ENCODE results near the gene HMGB3.

HMGB3 gene

DNA sequence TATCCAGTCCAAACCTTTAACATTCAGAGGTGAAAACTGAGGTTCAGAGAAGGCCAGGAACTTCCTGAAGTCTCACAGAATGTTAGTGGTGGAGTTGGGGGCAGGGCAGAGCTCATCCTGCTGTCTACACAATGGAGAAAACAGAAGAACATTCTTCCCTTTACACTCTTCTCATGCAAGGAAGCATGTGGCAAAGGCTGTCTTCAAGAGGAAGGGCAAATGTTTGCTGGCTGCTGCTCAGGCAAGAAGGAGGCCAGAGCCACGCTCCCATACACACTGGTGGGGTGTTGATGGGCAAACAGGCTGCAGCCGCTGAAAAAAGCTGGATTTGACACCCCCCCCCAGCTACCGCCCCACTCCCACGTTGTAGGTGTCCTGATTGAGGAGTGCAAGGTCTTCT lies 32.5 kb downstream of the HMGB3 start:
- TF ChIP-seq, protein P1, sequence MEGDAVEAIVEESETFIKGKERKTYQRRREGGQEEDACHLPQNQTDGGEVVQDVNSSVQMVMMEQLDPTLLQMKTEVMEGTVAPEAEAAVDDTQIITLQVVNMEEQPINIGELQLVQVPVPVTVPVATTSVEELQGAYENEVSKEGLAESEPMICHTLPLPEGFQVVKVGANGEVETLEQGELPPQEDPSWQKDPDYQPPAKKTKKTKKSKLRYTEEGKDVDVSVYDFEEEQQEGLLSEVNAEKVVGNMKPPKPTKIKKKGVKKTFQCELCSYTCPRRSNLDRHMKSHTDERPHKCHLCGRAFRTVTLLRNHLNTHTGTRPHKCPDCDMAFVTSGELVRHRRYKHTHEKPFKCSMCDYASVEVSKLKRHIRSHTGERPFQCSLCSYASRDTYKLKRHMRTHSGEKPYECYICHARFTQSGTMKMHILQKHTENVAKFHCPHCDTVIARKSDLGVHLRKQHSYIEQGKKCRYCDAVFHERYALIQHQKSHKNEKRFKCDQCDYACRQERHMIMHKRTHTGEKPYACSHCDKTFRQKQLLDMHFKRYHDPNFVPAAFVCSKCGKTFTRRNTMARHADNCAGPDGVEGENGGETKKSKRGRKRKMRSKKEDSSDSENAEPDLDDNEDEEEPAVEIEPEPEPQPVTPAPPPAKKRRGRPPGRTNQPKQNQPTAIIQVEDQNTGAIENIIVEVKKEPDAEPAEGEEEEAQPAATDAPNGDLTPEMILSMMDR (conservative IDR thresholded peaks at IDR 0.05; ENCODE audit: low read depth, low read length): no peak
- no peak overlapping the region for H3K4me3 ChIP-seq (ENCODE audit: low read length)
- no peak for DNase-seq (ENCODE audit: low read depth)

DNA sequence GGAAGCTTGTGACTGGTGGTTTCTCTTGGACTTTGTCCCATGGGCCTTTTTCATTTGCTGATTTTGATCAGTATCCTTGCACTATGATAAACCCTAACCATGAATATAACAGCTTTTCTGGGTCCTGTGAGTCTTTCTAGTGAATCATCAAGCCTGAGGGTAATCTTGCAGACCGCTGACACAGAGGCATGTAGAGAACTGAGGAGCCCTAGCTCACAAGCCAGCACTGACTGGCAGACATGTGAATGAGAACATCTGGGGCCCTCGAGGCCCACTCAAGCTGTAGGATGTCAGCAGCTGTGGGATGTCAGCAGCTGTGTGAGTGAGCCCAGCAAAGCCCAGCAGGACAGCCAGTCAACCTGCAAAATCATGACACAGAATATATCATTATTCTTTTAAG lies 36.7 kb downstream of the HMGB3 start:
- TF ChIP-seq, protein P1 (conservative IDR thresholded peaks at IDR 0.05; ENCODE audit: low read depth, low read length): no peak
- DNase-seq (ENCODE audit: low read depth): no peak
- H3K4me3 ChIP-seq (ENCODE audit: low read length): no peak overlapping the region

DNA sequence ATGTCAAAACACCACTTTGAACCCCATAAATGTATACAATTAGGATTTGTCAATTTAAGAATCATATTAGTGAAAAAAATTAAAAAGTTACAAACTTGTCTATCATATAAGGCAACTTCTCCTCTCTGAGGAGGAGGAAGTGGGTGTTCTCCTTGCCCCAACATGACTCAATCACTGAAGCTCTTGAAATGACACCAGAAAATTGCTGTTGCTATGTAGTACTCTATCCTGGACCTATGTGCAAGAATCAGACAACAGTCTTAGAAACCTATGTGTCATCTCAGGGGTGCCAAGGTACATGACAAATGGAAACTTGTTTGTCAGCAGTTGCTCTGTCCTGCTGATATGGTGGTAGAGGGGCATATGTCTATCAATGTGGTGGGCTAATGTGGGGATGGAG lies 47.7 kb downstream of the HMGB3 start:
- TF ChIP-seq, protein P1 (conservative IDR thresholded peaks at IDR 0.05; ENCODE audit: low read depth, low read length): no peak
- no peak for DNase-seq (ENCODE audit: low read depth)

DNA sequence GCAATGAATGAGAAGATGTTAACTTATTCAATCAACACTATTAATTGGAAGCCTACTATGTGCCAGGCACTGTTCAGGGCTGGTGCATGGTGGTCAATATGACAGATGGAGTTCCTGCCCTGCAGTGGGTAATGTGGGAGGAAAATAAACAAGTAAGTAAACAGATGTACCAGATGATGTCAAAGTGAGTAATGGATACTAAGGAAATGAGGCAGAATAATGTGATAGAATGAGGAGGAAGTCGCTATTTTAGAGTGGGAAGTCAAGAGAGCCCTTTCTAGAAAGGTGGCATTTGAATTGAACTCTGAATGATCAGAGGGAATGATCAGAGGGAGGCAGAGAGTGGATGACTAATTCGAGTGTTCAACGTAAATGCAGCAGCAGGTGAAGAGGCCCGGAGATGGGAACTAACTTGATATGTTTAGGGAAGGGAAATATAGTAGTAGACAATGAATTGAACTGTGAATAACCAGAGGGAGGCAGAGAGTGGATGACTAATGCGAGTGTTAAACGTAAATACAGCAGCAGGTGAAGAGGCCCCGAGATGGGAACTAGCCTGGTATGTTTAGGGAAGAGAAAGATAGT lies 48.3 kb downstream of the HMGB3 start:
- TF ChIP-seq, protein P1 (conservative IDR thresholded peaks at IDR 0.05; ENCODE audit: low read depth, low read length): no peak
- no peak overlapping the region for H3K4me3 ChIP-seq (ENCODE audit: low read length)
- no peak for DNase-seq (ENCODE audit: low read depth)

More for the DNA sequence above, 47.7 kb downstream of the HMGB3 start:
- no peak overlapping the region for H3K4me3 ChIP-seq (ENCODE audit: low read length)

DNA sequence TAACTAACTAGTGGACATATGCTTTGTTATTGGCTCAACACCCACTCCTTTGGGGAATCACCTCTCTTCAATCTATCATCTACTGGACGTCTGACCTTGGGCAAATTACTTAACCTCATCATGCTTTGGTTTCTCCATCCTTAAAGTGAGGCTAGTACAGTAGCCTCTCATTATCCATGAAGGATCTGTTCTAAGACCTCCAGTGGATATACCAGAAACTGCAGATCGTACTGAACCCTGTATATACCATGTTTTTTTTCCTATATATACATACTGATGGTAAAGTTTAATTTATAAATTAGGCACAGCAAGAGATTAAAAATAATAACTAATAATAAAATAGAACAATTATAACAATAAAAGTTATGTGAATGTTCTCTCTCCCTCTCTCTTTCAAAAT lies 56.2 kb downstream of the HMGB3 start:
- H3K4me3 ChIP-seq (ENCODE audit: low read length): no peak overlapping the region
- TF ChIP-seq, protein P1 (conservative IDR thresholded peaks at IDR 0.05; ENCODE audit: low read depth, low read length): no peak
- DNase-seq (ENCODE audit: low read depth): no peak
